Renal cortex interstitium (tissue), 11 donors: ENCODE results near the gene XXYLT1. TPM values are rescaled to one million over a fixed set of nuclear protein-coding genes. Genes with fewer than 3 reads are reported as not detected.
A peak's percentile ranks its signal among the peaks of the same experiment; 100 is the strongest.

ENCODE experiments used
- DNase-seq, 11 donors: peaks; one replicate each; pipeline ENCODE4 v3.0.0-alpha.2; 2013; ENCODE audit warnings: low read depth in 9 of 11, low spot score in 4 of 11; ENCODE audit errors: extremely low read depth in 1 of 11
- polyA plus RNA-seq, 3 donors: library from polyadenylated mRNA; unstranded; fragments of 120-200 nt; gene quantifications; one replicate each; pipeline ENCODE4 v1.2.1, GENCODE V29; 2013; ENCODE audit not compliant: insufficient read length in 3 of 3

Gene XXYLT1
- polyA plus RNA-seq, 3 donors, result 27.3 to 35.5 (median 27.8) TPM

- no peak for DNase-seq
Measured at GRCh38 chr3:195071011-195071728, 199.8 kb downstream of the XXYLT1 start.

DNA sequence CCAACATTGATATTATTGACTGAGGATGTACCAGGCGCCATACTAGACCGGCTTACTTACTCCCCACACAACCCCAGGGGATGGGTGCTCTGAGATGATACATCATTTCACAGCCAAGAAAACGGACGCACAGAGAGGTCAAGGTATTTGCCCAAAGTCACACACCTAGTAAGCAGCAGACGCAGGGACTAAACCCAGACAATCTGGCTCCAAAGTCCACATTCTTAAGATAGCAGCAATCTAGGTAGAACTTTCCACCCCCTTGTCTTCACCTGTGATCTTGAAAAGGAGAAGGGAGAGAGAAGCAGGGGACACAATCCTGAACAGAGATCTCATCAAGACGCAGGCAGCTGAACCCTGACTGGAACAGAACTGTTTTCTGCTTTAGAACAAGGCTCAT, 200.6 kb downstream of the XXYLT1 start:
- no peak for DNase-seq

- no peak for DNase-seq
Measured at GRCh38 chr3:195069501-195070251, 201.3 kb downstream of the XXYLT1 start.

DNA sequence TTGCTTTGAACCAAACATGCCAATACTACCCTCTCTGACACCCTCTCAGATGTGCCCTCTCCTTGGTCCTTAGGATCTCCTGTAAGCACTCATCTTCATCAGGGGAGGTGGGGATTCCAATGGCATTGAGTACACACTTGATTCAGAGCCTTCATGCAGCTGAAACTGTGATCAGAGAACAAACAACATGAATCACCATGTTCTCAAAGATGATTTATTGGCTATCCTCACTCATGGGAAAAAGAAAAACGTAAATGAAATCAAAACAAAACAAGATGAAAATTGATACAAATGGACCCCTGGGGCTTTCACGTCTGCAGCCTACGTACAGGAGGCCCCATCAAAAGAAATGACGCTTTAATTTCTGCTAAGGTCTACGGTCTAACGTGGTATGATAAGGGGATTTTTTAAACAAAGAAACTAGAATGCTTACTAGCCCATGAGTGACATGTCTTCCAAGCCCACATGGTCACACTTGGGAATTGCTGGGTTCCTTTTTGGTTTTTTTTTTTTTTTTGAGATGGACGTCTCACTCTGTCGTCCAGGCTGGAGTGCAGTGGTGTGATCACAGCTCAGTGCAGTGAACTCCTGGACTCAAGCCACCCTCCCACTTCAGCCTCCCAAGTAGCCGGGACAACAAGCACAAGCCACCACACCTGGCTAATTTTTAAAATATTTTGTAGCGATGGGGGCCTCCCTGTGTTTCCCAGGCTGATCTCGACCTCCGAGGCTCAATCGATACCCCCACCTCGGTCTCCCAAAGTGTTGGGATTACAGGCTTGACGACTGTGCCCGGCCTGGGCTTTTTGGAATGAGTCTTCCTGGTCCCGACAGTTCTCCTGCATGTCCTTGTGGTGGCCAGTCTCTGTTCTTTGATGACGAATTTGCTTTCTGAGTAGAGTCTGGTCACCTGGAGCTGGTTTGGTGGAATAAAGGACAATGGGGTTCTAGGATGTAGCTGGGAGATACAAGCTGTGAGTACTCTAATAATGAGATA, 202.6 kb downstream of the XXYLT1 start:
- DNase-seq, result no peak

- no peak for DNase-seq
Measured at GRCh38 chr3:195066441-195066841, 204.5 kb downstream of the XXYLT1 start.

DNA sequence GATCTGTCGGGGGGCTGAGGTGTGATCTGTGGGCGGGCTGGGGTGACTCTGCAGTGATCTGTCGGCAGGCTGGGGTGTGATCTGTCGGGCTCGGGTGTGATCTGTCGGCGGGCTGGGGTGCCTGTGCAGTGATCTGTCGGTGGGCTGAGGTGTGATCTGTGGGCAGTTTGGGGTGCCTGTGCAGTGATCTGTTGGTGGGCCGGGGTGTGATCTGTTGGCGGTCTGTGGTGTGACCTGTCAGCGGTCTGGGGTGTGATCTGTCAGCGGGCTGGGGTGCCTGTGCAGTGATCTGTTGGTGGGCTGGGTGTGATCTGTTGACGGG, 205.1 kb downstream of the XXYLT1 start:
- no peak for DNase-seq

DNA sequence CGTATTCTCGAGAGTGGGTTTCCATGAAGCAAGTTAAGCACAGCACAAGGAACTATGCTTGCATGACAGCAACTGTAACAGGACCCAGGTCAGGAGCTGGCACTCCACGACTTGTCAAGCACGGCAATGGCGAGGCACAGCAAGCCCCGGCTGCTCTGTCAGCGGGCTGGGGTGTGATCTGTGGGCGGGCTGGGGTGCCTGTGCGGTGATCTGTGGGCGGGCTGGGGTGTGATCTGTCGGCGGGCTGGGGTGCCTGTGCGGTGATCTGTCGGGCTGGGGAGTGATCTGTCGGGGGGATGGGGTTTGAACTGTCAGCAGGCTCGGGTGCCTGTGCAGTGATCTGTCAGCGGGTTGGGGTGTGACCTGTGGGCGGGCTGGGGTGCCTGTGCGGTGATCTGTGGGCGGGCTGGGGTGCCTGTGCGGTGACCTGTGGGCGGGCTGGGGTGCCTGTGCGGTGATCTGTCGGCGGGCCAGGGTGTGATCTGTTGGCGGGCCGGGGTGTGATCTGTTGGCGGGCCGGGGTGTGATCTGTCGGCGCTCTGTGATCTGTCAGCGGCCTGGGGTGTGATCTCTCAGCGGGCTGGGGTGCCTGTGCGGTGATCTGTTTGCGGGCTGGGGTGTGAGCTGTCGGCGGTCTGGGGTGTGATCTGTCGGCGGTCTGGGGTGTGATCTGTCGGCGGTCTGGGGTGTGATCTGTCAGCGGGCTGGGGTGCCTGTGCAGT, 205.7 kb downstream of the XXYLT1 start:
- DNase-seq, result peak in 1 of 11 donors; percentile 22

- no peak for DNase-seq
Measured at GRCh38 chr3:195064300-195064931, 206.5 kb downstream of the XXYLT1 start.

GRCh38 chr3:195063581-195064193, 207.3 kb downstream of the XXYLT1 start:
- no peak for DNase-seq

GRCh38 chr3:195062866-195063540, 208.0 kb downstream of the XXYLT1 start:
- DNase-seq, result no peak

- no peak for DNase-seq
Measured at GRCh38 chr3:195061756-195062655, 209.0 kb downstream of the XXYLT1 start.

DNA sequence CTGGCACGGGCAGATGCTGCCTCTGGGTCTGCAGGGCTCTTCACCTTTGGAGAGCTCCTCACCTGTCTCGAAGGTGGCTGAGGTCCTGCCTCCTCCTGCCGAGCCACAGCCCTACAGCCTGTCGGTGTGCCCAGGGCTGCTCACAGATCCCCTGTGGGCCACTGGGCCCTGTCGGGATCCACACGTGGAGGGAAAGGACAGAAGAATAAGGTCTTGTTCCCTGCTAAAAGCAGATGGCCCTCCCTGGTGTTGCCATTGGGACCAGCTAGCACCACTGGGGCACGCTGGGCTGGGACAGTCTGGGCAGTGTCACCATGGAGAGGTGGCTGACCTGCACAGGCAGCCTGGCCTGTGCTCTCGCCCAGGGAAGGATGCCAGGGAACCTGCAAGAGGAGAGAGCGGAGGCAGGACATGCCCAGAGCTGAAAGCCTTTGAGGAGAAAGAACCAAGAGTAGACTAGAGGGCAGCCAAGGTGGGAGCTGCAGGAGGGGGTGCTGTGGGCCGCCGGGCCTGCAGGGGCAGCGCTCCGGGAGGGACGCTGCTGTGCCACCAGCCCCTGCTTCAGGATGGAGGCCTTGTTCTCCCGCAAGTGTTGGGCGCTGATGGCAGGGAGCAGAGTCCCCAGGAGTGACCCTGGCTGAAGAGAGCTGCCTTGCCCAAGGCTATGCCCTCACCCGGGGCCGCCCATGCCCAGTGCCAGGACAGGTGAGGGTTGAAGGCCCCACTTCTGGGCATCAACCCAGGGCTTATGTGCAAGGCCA, 210.2 kb downstream of the XXYLT1 start:
- no peak for DNase-seq

- no peak for DNase-seq
Measured at GRCh38 chr3:195060217-195060481, 210.8 kb downstream of the XXYLT1 start.

DNA sequence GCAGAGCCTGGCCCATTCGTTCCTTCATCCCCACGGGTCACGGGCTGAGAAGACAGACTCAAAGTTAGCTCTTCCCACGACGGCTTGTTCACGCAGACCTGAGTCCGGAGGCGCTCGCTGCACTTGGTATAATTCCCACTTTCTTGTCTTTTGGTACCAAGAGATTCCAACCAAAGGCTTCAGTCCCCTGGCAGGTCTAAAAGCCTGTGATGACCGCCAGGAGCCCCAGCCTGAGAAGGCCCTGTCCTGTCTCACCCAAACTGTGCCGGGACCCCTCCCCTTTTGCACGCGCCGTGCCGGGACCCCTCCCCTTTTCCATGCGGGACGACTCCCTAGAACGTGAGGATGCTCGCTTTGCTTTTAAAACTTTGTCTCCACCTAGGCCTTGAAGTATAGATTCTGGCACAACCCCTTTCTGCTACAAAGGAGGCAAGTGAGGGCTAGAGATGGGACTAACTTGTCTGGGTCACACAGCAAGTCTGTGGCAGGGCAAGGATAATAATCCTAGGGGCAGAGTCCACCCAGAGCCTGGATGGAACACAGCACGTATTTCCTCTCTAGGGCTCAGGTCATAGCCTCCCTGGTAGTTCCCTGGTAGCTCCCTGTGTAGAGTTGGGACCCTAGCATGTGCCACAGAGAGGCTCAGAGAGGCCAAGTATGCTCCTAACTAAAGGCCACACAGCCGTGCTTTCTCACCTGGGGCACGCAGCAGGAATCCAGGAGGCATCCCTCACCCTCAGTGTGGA, 211.3 kb downstream of the XXYLT1 start:
- no peak for DNase-seq

GRCh38 chr3:195059006-195059350, 212.0 kb downstream of the XXYLT1 start:
- DNase-seq, result no peak
